Measurements from ENCODE around the gene URB1. TPM values are rescaled to one million over a fixed set of nuclear protein-coding genes. Genes with fewer than 3 reads are reported as not detected.

The URB1 gene
- polyA plus RNA-seq, 2 of the 4 experiments (the other 2 are of a cell fraction): 8.7 to 10.1 TPM

DNA sequence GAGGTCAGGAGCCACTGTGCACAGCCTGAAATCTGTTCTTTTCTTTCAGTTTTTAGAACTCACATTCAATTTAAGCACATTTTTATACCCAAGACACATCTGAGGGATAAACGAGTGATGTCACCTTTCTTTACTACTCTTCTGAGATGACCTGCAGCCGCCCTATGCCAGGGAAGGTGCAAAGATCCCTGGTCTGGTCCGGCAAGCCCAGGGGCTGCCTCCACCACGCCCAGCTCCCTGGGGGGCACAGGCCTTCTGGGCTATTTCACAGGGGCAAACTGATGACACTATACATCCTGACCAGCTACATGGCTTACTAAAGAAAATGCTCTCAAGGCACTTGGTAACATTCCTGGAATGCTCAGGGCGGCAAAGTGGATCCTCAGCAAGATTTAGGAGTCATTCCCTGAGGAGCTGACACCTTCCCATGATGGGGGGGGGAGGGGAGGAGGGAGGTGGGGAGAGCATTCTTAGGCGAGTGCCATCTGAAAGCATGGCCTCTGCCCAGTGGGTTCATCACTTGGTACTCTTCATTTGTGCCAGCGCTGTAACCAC, 82.8 kb downstream of the URB1 start:
- TF ChIP-seq GATA3 (IDR thresholded peaks at IDR 0.05; ENCODE audit: borderline replicate concordance) (no peak), MAX (IDR thresholded peaks at IDR 0.05) (no peak), HES2 (IDR thresholded peaks at IDR 0.05) (no peak), TFCP2L1 (CRISPR knock-in tag; IDR thresholded peaks at IDR 0.05) (no peak), EHF (CRISPR knock-in tag; IDR thresholded peaks at IDR 0.05) (no peak), BHLHE40 (IDR thresholded peaks at IDR 0.05; ENCODE audit: low read depth, low read length) (no peak), RAD21 (conservative IDR thresholded peaks at IDR 0.05 in 1 of 2, IDR thresholded peaks at IDR 0.05 in 1 of 2) (no peak), HOXB5 (CRISPR knock-in tag; IDR thresholded peaks at IDR 0.05) (no peak), KDM5A (IDR thresholded peaks at IDR 0.05) (no peak), MAZ (IDR thresholded peaks at IDR 0.05; ENCODE audit: borderline replicate concordance, low read depth, low read length) (no peak), SREBF2 (IDR thresholded peaks at IDR 0.05) (no peak), FOSB (CRISPR knock-in tag; IDR thresholded peaks at IDR 0.05) (no peak), ZSCAN20 (CRISPR knock-in tag; IDR thresholded peaks at IDR 0.05) (no peak), E2F6 (IDR thresholded peaks at IDR 0.05; ENCODE audit: borderline replicate concordance, low read depth) (no peak), RNF2 (IDR thresholded peaks at IDR 0.05; ENCODE audit: borderline replicate concordance, low read depth) (no peak), CBX8 (IDR thresholded peaks at IDR 0.05) (no peak), MAFK (IDR thresholded peaks at IDR 0.05; ENCODE audit: partially characterized antibody) (no peak), NFE2L2 (conservative IDR thresholded peaks at IDR 0.05; ENCODE audit: low read length) (no peak), PHF8 (IDR thresholded peaks at IDR 0.05; ENCODE audit: borderline replicate concordance, low read depth) (no peak), HOXA7 (CRISPR knock-in tag; IDR thresholded peaks at IDR 0.05) (no peak)
- ChIA-PET POLR2A (no interaction called here), CTCF (no interaction called here)
- H3K4me3 ChIP-seq: no peak overlapping the region
- no peak overlapping the region for H3K27ac ChIP-seq
- ATAC-seq (no peak), DNase-seq (ENCODE audit: low read depth in 1 of 2, low spot score in 1 of 2) (no peak), FAIRE-seq (no peak)
- WGBS (ENCODE audit: missing lambda C conversion rate): 98% methylated on average over 5 of the region's 7 CpGs
- no peaks in the 10 kb centered on the region for H3K9me3 ChIP-seq
- H3K4me2 ChIP-seq: no peak overlapping the region
- no peaks in the 10 kb centered on the region for H3K4me1 ChIP-seq

- Histone ChIP-seq H3K9me3 (no peaks in the 10 kb centered on the region), H3K27ac (no peak overlapping the region), H3K4me2 (no peak overlapping the region), H3K4me1 (no peaks in the 10 kb centered on the region), H3K4me3 (no peak overlapping the region)
- DNase-seq (ENCODE audit: low read depth in 1 of 2, low spot score in 1 of 2): no peak
- TF ChIP-seq HMGXB4 (CRISPR knock-in tag; IDR thresholded peaks at IDR 0.05; ENCODE audit: borderline replicate concordance) (no peak), PHF8 (IDR thresholded peaks at IDR 0.05; ENCODE audit: borderline replicate concordance, low read depth) (no peak), RAD21 (conservative IDR thresholded peaks at IDR 0.05 in 1 of 2, IDR thresholded peaks at IDR 0.05 in 1 of 2) (no peak), CHD2 (IDR thresholded peaks at IDR 0.05; ENCODE audit: low read length, partially characterized antibody) (no peak), E2F6 (IDR thresholded peaks at IDR 0.05; ENCODE audit: borderline replicate concordance, low read depth) (no peak), ELK1 (IDR thresholded peaks at IDR 0.05; ENCODE audit: low read depth, low read length) (no peak), TFCP2L1 (CRISPR knock-in tag; IDR thresholded peaks at IDR 0.05) (no peak), FOXS1 (CRISPR knock-in tag; IDR thresholded peaks at IDR 0.05) (no peak), RFX5 (IDR thresholded peaks at IDR 0.05) (no peak), CHD4 (IDR thresholded peaks at IDR 0.05; ENCODE audit: borderline replicate concordance) (no peak)
- TF ChIP-seq, protein P1, sequence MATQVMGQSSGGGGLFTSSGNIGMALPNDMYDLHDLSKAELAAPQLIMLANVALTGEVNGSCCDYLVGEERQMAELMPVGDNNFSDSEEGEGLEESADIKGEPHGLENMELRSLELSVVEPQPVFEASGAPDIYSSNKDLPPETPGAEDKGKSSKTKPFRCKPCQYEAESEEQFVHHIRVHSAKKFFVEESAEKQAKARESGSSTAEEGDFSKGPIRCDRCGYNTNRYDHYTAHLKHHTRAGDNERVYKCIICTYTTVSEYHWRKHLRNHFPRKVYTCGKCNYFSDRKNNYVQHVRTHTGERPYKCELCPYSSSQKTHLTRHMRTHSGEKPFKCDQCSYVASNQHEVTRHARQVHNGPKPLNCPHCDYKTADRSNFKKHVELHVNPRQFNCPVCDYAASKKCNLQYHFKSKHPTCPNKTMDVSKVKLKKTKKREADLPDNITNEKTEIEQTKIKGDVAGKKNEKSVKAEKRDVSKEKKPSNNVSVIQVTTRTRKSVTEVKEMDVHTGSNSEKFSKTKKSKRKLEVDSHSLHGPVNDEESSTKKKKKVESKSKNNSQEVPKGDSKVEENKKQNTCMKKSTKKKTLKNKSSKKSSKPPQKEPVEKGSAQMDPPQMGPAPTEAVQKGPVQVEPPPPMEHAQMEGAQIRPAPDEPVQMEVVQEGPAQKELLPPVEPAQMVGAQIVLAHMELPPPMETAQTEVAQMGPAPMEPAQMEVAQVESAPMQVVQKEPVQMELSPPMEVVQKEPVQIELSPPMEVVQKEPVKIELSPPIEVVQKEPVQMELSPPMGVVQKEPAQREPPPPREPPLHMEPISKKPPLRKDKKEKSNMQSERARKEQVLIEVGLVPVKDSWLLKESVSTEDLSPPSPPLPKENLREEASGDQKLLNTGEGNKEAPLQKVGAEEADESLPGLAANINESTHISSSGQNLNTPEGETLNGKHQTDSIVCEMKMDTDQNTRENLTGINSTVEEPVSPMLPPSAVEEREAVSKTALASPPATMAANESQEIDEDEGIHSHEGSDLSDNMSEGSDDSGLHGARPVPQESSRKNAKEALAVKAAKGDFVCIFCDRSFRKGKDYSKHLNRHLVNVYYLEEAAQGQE (IDR thresholded peaks at IDR 0.05): no peak
- 94% methylated on average over 10 of the region's 10 CpGs for WGBS (ENCODE audit: missing lambda C conversion rate)
- no peak for ATAC-seq
- no peak for FAIRE-seq
- ChIA-PET CTCF (interaction anchor here (2.2 kb wide), 1 partner anchor 292 kb away, joined by 6 read pairs; no protein-coding TSS in a partner anchor), POLR2A (no interaction called here)
These were observed 84.1 kb downstream of the URB1 start for GRCh38 chr21:32308696-32309095.

Measured in A549 (cell line).